Fibroblast of the aortic adventitia (primary cell): ENCODE results near the gene SYCE3. TPM values are rescaled to one million over a fixed set of nuclear protein-coding genes. Genes with fewer than 3 reads are reported as not detected.

Experiments used
- DNase-seq: peaks from one replicate; pipeline ENCODE4 v3.0.0-alpha.2; 2010; ENCODE audit warnings: low read depth
- H3K4me3 ChIP-seq: 2 replicates; pipeline ENCODE4 v1.5.1; 2011; ENCODE audit warnings: low read depth, mild to moderate bottlenecking, control low read depth, low read length, moderate library complexity
- CTCF ChIP-seq: IDR thresholded peaks from 2 replicates; pipeline ENCODE4 v1.5.1; 2011; ENCODE audit warnings: mild to moderate bottlenecking, low read length, control low read depth, inconsistent platforms; ENCODE audit not compliant: insufficient read depth
- total RNA-seq: library from RNA; depleted of rRNA; stranded (reverse); fragments of >200 nt; gene quantifications from 2 replicates; pipeline ENCODE4 v1.2.3, GENCODE V29; 2012; ENCODE audit warnings: low replicate concordance

The SYCE3 gene
- total RNA-seq, 1 donor: not detected

- no peak for TF ChIP-seq CTCF
- no peak overlapping the region for H3K4me3 ChIP-seq
- no peak for DNase-seq
Measured at GRCh38 chr22:50569896-50570535, 7.3 kb upstream of the SYCE3 start.

GRCh38 chr22:50569041-50569459 is 6.3 kb upstream of the SYCE3 start:
- no peak for DNase-seq
- no peak overlapping the region for H3K4me3 ChIP-seq
- TF ChIP-seq CTCF: no peak

GRCh38 chr22:50568626-50569025 is 5.9 kb upstream of the SYCE3 start:
- TF ChIP-seq CTCF: no peak
- H3K4me3 ChIP-seq: no peak overlapping the region
- DNase-seq: no peak

- DNase-seq: no peak
- no peak for TF ChIP-seq CTCF
Measured at GRCh38 chr22:50567721-50568252, 5.1 kb upstream of the SYCE3 start.

GRCh38 chr22:50564289-50564688 is 1.6 kb upstream of the SYCE3 start:
- TF ChIP-seq CTCF: no peak
- no peak for DNase-seq

More at GRCh38 chr22:50567721-50568252, 5.1 kb upstream of the SYCE3 start:
- H3K4me3 ChIP-seq: no peak overlapping the region

GRCh38 chr22:50563413-50564160 is 868 bp upstream of the SYCE3 start:
- DNase-seq: no peak
- peak overlapping the region; percentile 71 for H3K4me3 ChIP-seq
- no peak for TF ChIP-seq CTCF

More at GRCh38 chr22:50564289-50564688, 1.6 kb upstream of the SYCE3 start:
- H3K4me3 ChIP-seq: no peak overlapping the region
